ENCODE results near the gene LSAMP. TPM values are rescaled to one million over a fixed set of nuclear protein-coding genes. Genes with fewer than 3 reads are reported as not detected.

The LSAMP gene
- total and polyA plus RNA-seq, 2 of the 4 experiments (the other 2 are of a cell fraction) = 7.9 to 8.0 TPM

- no CpG with 5 or more reads among the region's 4 CpGs for WGBS, 2 experiments (ENCODE audit: extremely low coverage in 2 of 2, insufficient read length in 1 of 2)
- no peak overlapping the region for H3K27ac ChIP-seq (ENCODE audit: insufficient read depth, low read length)
These were observed 454.6 kb downstream of the LSAMP start for GRCh38 chr3:115990669-115991068.

More at GRCh38 chr3:115990669-115991068, 454.6 kb downstream of the LSAMP start:
- H3K14ac ChIP-seq (replicated peaks; ENCODE audit: low read depth, low read length) = no peak overlapping the region
- H3K27me3 ChIP-seq (ENCODE audit: control insufficient read depth, insufficient read depth, low read length) = no peaks in the 10 kb centered on the region
- no peak overlapping the region for H3K23ac ChIP-seq (ENCODE audit: low read depth, low read length)
- no peaks in the 10 kb centered on the region for H3K9me1 ChIP-seq (ENCODE audit: insufficient read depth, low read length)
- no peak overlapping the region for H4K91ac ChIP-seq (ENCODE audit: insufficient read depth, low read depth, low read length)
- no peak overlapping the region for H2AK9ac ChIP-seq (replicated peaks; ENCODE audit: low read depth, low read length, poor library complexity)
- H3K79me1 ChIP-seq (ENCODE audit: low read depth in 1 of 2, low read length in 2 of 2) = no peaks in the 10 kb centered on the region
- H2BK120ac ChIP-seq (ENCODE audit: low read depth, low read length) = no peak overlapping the region
- H2BK15ac ChIP-seq (ENCODE audit: low read depth, low read length) = no peak overlapping the region
- no peak for DNase-seq
- no peak for TF ChIP-seq ELK1 (IDR thresholded peaks at IDR 0.05; ENCODE audit: borderline replicate concordance, low read depth, low read length)
- TF ChIP-seq FOS (IDR thresholded peaks at IDR 0.05; ENCODE audit: low read depth, low read length) = no peak
- no peak for TF ChIP-seq CHD1 (IDR thresholded peaks at IDR 0.05; ENCODE audit: low read depth, low read length)
- TF ChIP-seq MAZ (IDR thresholded peaks at IDR 0.05; ENCODE audit: borderline replicate concordance, low read depth, low read length) = no peak
- no peak for TF ChIP-seq NFE2L2 (IDR thresholded peaks at IDR 0.05; ENCODE audit: low read depth, low read length)
- no peak for TF ChIP-seq MXI1 (IDR thresholded peaks at IDR 0.05; ENCODE audit: borderline replicate concordance, low read depth, low read length)
- TF ChIP-seq POLR2A (IDR thresholded peaks at IDR 0.05; ENCODE audit: low read depth, low read length) = no peak
- TF ChIP-seq CTCF (conservative IDR thresholded peaks at IDR 0.05; ENCODE audit: low read depth, low read length) = no peak
- TF ChIP-seq BHLHE40 (IDR thresholded peaks at IDR 0.05; ENCODE audit: low read depth, low read length) = no peak
- no peak for TF ChIP-seq RAD21 (IDR thresholded peaks at IDR 0.05; ENCODE audit: low read length)
- no peak for TF ChIP-seq MAFK (IDR thresholded peaks at IDR 0.05; ENCODE audit: low read depth, low read length)
- TF ChIP-seq RFX5 (IDR thresholded peaks at IDR 0.05; ENCODE audit: low read depth, low read length) = no peak
- TF ChIP-seq RCOR1 (IDR thresholded peaks at IDR 0.05; ENCODE audit: insufficient replicate concordance, low read length) = no peak
- no peak for TF ChIP-seq CEBPB (IDR thresholded peaks at IDR 0.05; ENCODE audit: low read depth, low read length)
- H3K36me3 ChIP-seq (ENCODE audit: control insufficient read depth, insufficient read depth, low read length) = no peaks in the 10 kb centered on the region
- H3K4ac ChIP-seq (ENCODE audit: low read depth, low read length) = no peak overlapping the region
- dilution Hi-C loops (cut with HindIII; ENCODE audit: low sequenced_read_pairs, unreplicated experiment) (no loop called here), in situ Hi-C loops (cut with MboI; ENCODE audit: low sequenced_read_pairs) (no loop called here), intact Hi-C loops (cut with micrococcal nuclease) (no loop called here)
- CTCF ChIA-PET = no interaction called here
- POLR2A ChIA-PET (ENCODE audit: unreplicated experiment) = no interaction called here
- H4K8ac ChIP-seq (ENCODE audit: low read depth in 2 of 2, low read length in 2 of 2) = no peak overlapping the region
- no peak overlapping the region for H3K56ac ChIP-seq (ENCODE audit: extremely low read depth, insufficient read depth, low read length)
- no TSS peak for BruUV-seq (replicated peaks)
- no peak overlapping the region for H4K5ac ChIP-seq (ENCODE audit: low read depth, low read length)
- H3K9me3 ChIP-seq (ENCODE audit: control insufficient read depth, insufficient read depth, low read length) = no peaks in the 10 kb centered on the region
- H3K4me1 ChIP-seq (ENCODE audit: control insufficient read depth, insufficient read depth, low read length) = 0 out of 2 replicates have a peak, but pooled peaks cover 2% of the 10 kb centered on the region
- H2AK5ac ChIP-seq (ENCODE audit: low read depth, low read length) = no peak overlapping the region
- H2AFZ ChIP-seq (replicated peaks; ENCODE audit: low read length, poor library complexity) = no peak overlapping the region
- no peak overlapping the region for H3K4me3 ChIP-seq (ENCODE audit: insufficient read depth, low read depth, low read length)
- no peak for ATAC-seq (ENCODE audit: low read depth)
- H3K9ac ChIP-seq (ENCODE audit: low read depth, low read length) = no peak overlapping the region
- H3K4me2 ChIP-seq (ENCODE audit: low read depth, low read length) = no peak overlapping the region
- no peak overlapping the region for H3K18ac ChIP-seq (ENCODE audit: low read depth, low read length)
- no peak overlapping the region for H2BK5ac ChIP-seq (ENCODE audit: low read depth, low read length, poor library complexity, severe bottlenecking)
- no peaks in the 10 kb centered on the region for H4K20me1 ChIP-seq (ENCODE audit: insufficient read depth, low read length)
- H2BK20ac ChIP-seq (ENCODE audit: low read depth, low read length) = no peak overlapping the region
